ENCODE data around the gene USP40. TPM values are rescaled to one million over a fixed set of nuclear protein-coding genes. Genes with fewer than 3 reads are reported as not detected.

The USP40 gene
- polyA plus RNA-seq, 3 donors = 4.0 to 13.5 (median 5.1) TPM

DNA sequence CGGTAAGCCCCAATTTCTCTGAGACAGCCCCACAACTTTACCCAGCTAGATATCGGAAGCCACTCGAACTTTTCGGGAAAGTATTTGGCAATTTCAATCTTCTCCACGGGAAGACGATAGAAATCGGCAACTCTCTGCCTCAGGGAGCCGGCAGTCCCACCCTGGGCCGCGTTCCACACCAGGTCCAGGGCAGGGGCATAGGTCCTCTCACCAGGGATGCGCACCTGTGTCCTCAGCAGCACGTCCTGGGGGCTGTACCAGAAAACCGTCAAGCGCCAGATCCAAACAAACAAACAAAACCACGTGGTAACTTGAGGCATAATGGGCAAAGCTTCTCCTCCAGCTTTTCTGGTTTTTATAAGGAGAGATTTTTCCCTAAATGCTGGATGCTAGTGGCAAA is 80.9 kb downstream of the USP40 start:
- Mint-ChIP-seq H3K9me3 (peaks cover 0 to 2% (median 0%) of the 10 kb centered on the region in 7 donors), H3K4me3 (no peak overlapping the region), H3K36me3 (peaks cover 56 to 81% of the 10 kb centered on the region in 2 donors), H3K4me1 (no peaks in the 10 kb centered on the region), H3K27me3 (ENCODE audit: low read depth in 3 of 3) (peaks cover 0 to 2% (median 0%) of the 10 kb centered on the region in 3 donors), H3K27ac (no peak overlapping the region)
- Histone ChIP-seq H3K36me3 (replicated peaks in 1 of 2; ENCODE audit: control insufficient read depth in 1 of 2, insufficient read depth in 2 of 2, low read length in 2 of 2) (peaks cover 18 to 82% of the 10 kb centered on the region in 2 donors), H3K79me2 (ENCODE audit: insufficient read depth, low read length) (no peaks in the 10 kb centered on the region), H3K27me3 (ENCODE audit: control insufficient read depth in 2 of 2, insufficient read depth in 2 of 2, low read length in 2 of 2) (no peaks in the 10 kb centered on the region), H2AFZ (ENCODE audit: insufficient read depth, low read depth, low read length, poor library complexity, severe bottlenecking) (no peak overlapping the region), H3K27ac (ENCODE audit: low read depth in 1 of 2, low read length in 2 of 2) (no peak overlapping the region), H3K4me2 (replicated peaks; ENCODE audit: extremely low read depth, low read length, poor library complexity, severe bottlenecking) (no peak overlapping the region), H3K4me1 (ENCODE audit: control insufficient read depth in 1 of 2, insufficient read depth in 2 of 2, low read length in 2 of 2) (no peaks in the 10 kb centered on the region), H3K9me3 (replicated peaks in 1 of 2; ENCODE audit: control insufficient read depth in 1 of 2, insufficient read depth in 1 of 2, low read length in 2 of 2) (no peaks in the 10 kb centered on the region), H3K4me3 (replicated peaks in 1 of 3; ENCODE audit: low read depth in 2 of 3, low read length in 3 of 3) (no peak overlapping the region), H3K9ac (ENCODE audit: insufficient read depth, low read length, poor library complexity, severe bottlenecking) (no peak overlapping the region), H4K20me1 (ENCODE audit: insufficient read depth, low read length) (no peaks in the 10 kb centered on the region)
- WGBS (ENCODE audit: insufficient coverage) = 96% methylated on average over 11 of the region's 15 CpGs
- DNase-seq = no peak
- intact Hi-C loops (cut with micrococcal nuclease) = no loop called here
- TF ChIP-seq, protein P1, sequence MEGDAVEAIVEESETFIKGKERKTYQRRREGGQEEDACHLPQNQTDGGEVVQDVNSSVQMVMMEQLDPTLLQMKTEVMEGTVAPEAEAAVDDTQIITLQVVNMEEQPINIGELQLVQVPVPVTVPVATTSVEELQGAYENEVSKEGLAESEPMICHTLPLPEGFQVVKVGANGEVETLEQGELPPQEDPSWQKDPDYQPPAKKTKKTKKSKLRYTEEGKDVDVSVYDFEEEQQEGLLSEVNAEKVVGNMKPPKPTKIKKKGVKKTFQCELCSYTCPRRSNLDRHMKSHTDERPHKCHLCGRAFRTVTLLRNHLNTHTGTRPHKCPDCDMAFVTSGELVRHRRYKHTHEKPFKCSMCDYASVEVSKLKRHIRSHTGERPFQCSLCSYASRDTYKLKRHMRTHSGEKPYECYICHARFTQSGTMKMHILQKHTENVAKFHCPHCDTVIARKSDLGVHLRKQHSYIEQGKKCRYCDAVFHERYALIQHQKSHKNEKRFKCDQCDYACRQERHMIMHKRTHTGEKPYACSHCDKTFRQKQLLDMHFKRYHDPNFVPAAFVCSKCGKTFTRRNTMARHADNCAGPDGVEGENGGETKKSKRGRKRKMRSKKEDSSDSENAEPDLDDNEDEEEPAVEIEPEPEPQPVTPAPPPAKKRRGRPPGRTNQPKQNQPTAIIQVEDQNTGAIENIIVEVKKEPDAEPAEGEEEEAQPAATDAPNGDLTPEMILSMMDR (IDR thresholded peaks at IDR 0.05) = no peak

DNA sequence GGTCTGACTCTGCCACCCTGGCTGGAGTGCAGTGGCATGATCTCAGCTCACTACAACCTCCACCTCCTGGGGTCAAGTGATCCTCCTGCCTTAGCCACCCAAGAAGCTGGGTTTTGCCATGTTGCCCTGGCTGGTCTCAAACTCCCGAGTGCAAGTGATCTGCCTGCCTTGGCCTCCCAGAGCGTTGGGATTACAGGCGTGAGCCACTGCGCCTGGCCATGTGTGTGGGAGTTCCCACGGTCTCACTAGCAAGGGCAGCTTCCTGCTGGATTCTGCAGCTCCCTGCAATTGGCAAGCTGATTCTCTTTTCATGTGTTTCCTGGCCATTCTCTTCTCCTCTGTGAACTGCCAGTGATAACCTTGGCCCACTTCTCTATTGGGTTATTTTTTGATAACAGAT is 84.0 kb downstream of the USP40 start:
- H3K4me1 Mint-ChIP-seq = no peaks in the 10 kb centered on the region
- H3K27ac ChIP-seq (ENCODE audit: low read depth in 1 of 2, low read length in 2 of 2) = no peak overlapping the region
- H3K9me3 ChIP-seq (replicated peaks in 1 of 2; ENCODE audit: control insufficient read depth in 1 of 2, insufficient read depth in 1 of 2, low read length in 2 of 2) = no peaks in the 10 kb centered on the region
- peaks cover 46 to 83% of the 10 kb centered on the region in 2 donors for H3K36me3 Mint-ChIP-seq
- H3K4me3 Mint-ChIP-seq = no peak overlapping the region
- no peak overlapping the region for H3K9ac ChIP-seq (ENCODE audit: insufficient read depth, low read length, poor library complexity, severe bottlenecking)
- no peaks in the 10 kb centered on the region for H3K4me1 ChIP-seq (ENCODE audit: control insufficient read depth in 1 of 2, insufficient read depth in 2 of 2, low read length in 2 of 2)
- 89% methylated on average over 5 of the region's 5 CpGs for WGBS (ENCODE audit: insufficient coverage)
- peak overlapping the region in 2 of 7 donors; percentile 6 to 34 for H3K27ac Mint-ChIP-seq
- DNase-seq = no peak
- H3K27me3 ChIP-seq (ENCODE audit: control insufficient read depth in 2 of 2, insufficient read depth in 2 of 2, low read length in 2 of 2) = no peaks in the 10 kb centered on the region
- no peaks in the 10 kb centered on the region for H4K20me1 ChIP-seq (ENCODE audit: insufficient read depth, low read length)
- peaks cover 0 to 2% (median 0%) of the 10 kb centered on the region in 7 donors for H3K9me3 Mint-ChIP-seq
- H3K27me3 Mint-ChIP-seq (ENCODE audit: low read depth in 3 of 3) = peaks cover 0 to 2% (median 0%) of the 10 kb centered on the region in 3 donors
- intact Hi-C loops (cut with micrococcal nuclease) = no loop called here
- TF ChIP-seq, protein P1 (IDR thresholded peaks at IDR 0.05) = no peak
- no peaks in the 10 kb centered on the region for H3K79me2 ChIP-seq (ENCODE audit: insufficient read depth, low read length)
- H3K4me2 ChIP-seq (replicated peaks; ENCODE audit: extremely low read depth, low read length, poor library complexity, severe bottlenecking) = no peak overlapping the region
- no peak overlapping the region for H3K4me3 ChIP-seq (replicated peaks in 1 of 3; ENCODE audit: low read depth in 2 of 3, low read length in 3 of 3)
- no peak overlapping the region for H2AFZ ChIP-seq (ENCODE audit: insufficient read depth, low read depth, low read length, poor library complexity, severe bottlenecking)
- H3K36me3 ChIP-seq (replicated peaks in 1 of 2; ENCODE audit: control insufficient read depth in 1 of 2, insufficient read depth in 2 of 2, low read length in 2 of 2) = peaks cover 17 to 76% of the 10 kb centered on the region in 2 donors
